Colon (tissue), 2 donors: ENCODE measurements around the gene GALNT14.

Source experiments
- FAIRE-seq: peaks from 2 replicates; lab custom pipeline; 2012; peaks lifted over from hg19 to GRCh38; lab: Jason Lieb, UNC
- donor health status: control.
- donor health status: control.

Gene GALNT14

DNA sequence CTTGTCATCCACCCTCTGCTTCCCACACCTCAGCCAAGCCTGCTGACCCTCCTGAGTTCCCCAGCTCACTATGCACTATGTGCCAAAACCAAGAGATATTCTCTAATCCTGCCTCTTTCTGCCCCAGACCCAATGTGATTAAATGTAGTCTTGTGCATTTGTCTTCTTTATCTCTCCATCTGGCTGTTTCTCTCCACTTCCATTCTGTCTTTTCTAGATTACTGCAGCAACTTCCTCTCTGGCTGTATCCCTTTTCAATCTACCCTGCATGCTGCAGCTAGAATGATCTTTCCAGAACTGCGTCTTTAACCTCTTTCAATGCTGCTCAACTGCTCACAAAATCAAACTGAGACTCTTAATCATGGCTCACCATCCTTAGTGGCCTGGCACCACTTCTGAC, 164.1 kb downstream of the GALNT14 start:
- FAIRE-seq = no peak

DNA sequence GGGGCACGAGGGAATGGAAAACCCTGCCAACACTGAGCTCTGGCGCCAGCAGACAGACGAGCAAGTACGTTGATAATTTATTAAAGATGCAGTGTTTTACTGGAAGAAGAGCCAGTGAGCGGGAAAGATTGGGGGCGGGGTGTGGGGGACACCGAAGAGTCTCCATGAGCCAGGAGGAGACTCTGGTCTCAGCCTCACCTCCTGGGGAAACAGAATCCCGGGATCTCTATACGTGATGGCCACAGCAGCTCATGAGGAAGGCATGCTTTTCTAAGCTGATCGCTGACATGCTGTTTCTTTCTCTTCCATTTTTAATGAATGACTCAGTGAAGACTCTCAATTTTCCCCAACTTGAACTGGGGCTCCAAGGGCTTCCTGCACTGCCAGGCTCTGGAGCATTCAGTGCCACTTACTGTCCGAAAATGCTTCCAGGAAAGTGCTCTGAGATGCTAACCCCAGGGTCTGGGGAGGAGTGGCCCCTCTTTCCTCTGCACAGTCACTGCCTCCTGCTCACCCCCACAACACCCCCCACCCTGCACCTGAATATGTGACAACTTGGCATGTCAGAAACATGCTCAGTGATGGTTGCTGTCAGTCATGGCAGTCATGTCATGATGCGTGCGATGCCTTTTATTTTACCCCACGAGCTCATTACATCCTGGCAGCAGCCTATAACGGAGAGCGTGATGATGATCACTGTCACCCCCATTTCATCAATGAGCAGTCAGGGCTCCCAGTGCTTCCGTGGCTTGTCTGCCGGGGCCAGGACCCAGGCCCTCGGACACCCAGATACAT, 166.8 kb downstream of the GALNT14 start:
- FAIRE-seq = no peak

DNA sequence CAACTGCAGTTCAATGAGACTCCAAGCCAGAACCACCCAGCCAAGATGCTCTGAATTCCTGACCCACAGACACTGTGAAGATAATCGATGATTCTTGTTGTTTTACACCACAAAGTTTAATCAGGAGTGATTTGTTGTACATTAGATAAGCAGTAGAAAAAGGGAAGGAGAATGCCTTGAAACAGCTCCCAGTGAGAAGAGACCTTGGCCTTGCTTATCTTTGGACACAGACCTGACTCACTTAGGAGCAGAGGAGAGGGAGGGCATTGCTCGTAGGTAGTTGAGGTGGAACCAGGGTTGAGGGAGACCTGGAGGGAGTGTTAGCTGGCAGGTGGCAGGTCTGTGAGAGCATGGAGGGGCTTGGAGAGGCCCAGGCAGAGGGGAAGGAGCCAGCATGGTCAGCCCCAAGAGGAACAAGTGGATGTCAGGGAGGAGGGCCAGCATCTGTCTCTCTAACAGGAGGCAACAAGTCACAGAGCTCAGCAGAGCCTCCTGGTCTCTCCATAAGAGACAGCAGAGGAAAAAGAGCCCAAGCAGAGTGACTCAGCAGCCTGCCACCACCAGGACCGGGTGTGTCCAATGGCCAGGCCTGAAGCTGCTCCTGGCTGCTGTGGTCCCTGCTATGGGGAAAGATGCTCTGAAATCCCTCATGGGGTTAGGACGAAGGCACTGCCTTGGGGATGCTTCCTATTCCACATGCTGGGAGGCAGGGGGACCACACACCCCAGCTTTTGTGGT, 169.4 kb downstream of the GALNT14 start:
- FAIRE-seq = no peak

DNA sequence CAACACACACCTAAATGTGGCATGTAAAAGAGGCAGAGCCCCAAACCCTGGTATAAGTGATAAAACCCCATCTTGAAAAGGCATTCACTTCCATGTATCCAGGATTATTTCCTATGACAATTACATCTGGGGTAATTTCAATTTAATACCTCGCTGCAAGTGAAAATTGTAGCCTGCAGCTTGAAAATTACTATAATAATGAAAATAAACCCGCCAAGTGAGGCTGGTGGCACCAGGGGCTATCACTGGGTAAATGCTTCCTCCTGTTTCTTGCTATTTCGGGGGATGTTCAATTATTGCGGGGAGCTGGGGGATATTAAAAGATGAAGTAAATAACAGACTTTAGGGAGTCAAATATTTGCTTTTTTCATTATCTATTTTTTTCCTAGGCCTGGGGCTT, 171.5 kb downstream of the GALNT14 start:
- no peak for FAIRE-seq

- no peak for FAIRE-seq
These were observed 173.2 kb downstream of the GALNT14 start for GRCh38 chr2:30965022-30965531.

GRCh38 chr2:30964334-30965005, 173.8 kb downstream of the GALNT14 start:
- no peak for FAIRE-seq

DNA sequence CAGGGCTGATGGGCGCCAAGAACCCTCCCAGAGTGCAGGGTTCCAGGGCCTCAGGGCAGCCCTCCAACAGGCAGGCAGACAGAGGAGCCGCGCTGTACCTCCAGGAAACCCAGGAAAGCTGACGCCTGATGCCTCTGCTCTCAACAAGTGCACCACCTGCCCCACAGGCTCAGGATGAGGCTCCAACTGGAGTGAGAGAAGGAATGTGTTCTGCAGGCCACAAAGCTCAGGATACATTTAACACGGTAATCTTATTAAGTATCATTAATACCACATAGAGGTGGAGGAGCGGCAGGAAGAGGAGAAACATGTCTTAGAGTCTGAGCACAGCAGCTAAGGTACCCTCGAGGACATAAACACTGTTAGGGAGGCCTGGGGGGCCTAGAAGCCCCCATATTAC, 175.1 kb downstream of the GALNT14 start:
- FAIRE-seq = no peak

- no peak for FAIRE-seq
These were observed 178.0 kb downstream of the GALNT14 start for GRCh38 chr2:30960213-30960612.

GRCh38 chr2:30959653-30960052, 178.6 kb downstream of the GALNT14 start:
- no peak for FAIRE-seq

GRCh38 chr2:30958918-30959265, 179.3 kb downstream of the GALNT14 start:
- FAIRE-seq = no peak

GRCh38 chr2:30958193-30958917, 179.9 kb downstream of the GALNT14 start:
- FAIRE-seq = no peak

GRCh38 chr2:30957591-30957990, 180.6 kb downstream of the GALNT14 start:
- FAIRE-seq = no peak

DNA sequence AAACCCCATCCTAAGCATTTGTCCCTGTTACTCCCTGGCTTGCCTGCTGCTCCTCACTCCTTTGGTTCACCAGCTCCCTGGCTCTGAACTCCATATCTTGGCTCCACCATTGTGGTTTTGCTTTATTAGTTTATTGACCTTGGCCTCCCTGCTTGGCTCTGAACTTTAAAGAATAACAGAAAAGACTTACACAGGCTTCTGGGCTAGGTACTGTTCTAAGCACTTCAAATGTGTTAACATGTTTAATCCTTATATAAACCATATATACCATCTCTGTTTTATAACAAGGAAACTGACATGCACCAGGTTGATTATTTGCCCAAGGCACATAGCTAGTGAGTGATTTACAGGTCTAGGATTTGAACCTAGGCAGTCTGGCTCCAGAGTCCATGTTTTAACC, 181.2 kb downstream of the GALNT14 start:
- FAIRE-seq = no peak

DNA sequence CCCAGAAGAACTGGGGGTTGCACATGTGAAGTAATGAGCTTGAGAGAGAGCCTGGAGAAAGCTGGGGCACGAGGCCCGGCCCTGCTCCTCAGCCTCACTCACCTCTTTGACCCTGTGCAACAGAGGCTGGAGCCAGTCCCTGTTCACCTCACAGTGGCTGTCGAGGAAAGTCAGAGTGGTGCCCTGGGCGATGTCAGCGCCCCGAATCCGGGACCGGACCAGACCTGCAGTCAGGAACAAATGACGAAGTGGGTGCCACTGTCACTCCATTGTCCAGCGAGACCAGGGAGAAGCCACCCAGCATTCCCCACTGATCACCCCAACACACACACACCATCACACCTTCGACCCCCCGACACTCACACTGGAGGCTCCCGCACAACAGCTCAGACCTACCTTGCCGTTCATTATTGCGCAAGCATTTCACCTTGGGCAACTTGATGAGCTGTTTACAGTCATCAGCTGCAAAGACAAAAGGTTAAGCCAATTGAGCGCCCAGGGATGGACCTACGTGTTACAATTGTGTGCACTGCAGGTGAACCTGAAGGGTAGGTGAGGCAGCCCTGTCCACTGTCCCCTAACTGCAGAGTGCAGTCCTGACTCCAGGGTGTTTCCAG, 182.6 kb downstream of the GALNT14 start:
- no peak for FAIRE-seq

DNA sequence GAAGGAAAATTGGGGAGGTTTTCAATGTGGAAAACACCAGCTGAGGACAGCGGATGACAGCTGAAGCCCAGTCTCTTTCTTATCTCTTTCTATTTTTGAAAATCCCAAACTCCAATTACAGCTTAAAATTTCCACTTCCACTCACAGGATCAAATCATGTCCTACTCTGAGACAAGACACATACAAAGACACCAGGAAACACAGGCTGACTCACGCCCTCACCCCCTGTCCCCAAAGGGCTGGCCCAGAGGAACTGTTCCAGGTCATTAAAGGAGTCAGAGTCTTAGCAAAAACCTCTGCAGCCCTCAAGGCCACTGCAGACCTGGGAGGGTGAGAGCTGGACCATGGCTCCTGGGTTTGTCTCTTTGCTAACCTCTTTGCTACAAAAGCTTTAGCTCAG, 187.9 kb downstream of the GALNT14 start:
- no peak for FAIRE-seq

GRCh38 chr2:30949435-30949834, 188.8 kb downstream of the GALNT14 start:
- FAIRE-seq = no peak

DNA sequence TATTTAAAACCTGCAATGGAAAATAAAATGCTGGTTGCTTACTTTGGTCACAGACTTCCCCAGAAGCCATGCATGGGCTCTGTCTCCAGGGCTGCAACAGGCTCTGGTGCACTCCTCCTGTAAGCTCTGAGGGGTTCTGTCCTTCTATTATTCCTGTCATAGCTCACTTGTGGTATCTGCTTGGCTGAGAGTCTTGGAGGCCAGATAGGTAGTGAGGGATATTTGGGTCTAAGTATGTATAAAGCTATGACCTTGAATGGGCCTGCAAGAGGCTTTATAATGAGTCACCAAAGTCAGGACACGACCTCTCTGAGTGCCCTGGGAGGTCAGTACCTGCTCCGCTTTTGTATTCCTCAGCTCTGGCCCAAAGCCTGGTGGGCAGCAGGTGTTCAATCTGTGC, 189.4 kb downstream of the GALNT14 start:
- no peak for FAIRE-seq

GRCh38 chr2:30948130-30948529, 190.1 kb downstream of the GALNT14 start:
- FAIRE-seq = no peak

- no peak for FAIRE-seq
These were observed 190.6 kb downstream of the GALNT14 start for GRCh38 chr2:30947686-30948085.

- no peak for FAIRE-seq
These were observed 195.8 kb downstream of the GALNT14 start for GRCh38 chr2:30942419-30942818.

DNA sequence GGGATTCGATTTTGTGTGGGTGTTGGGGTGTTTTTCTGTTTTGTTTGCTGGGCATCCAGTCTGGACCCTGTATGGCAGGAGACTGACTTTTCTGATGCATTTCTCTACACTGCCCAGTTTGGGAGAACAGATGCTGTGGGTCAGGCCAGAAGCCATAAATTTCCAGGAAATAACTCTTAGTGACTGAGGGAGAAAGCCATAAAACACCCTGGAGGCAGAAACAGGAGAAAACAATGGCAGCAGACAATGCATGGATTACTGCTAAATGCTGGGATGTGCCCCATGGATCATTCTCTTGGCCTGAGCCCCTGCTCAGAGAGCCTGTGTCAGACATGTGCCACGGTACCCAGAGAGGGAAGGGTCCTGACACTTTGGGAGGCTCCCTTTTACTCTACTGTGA, 197.4 kb downstream of the GALNT14 start:
- no peak for FAIRE-seq

DNA sequence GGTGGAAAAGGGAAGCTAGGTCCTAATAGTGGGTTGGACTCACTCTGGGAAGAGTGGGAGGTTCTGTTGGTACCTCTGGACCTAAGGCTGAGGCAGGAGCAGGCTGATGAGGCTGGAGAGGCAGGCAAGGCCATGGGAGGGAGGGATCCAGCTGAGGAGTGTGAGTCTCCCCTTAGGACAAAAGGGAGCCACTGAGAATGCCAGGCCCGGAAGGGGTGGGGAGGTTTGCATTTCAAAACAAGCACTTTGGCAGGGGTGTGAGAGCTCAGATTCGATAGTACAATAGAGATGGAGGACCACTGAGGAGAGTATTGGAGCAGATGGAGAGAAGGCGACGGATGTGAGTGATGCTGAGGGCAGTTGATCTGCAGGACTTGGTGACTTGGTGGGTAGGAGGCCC, 198.9 kb downstream of the GALNT14 start:
- FAIRE-seq = no peak
